ENCODE results near the gene PIP5KL1.

DNA sequence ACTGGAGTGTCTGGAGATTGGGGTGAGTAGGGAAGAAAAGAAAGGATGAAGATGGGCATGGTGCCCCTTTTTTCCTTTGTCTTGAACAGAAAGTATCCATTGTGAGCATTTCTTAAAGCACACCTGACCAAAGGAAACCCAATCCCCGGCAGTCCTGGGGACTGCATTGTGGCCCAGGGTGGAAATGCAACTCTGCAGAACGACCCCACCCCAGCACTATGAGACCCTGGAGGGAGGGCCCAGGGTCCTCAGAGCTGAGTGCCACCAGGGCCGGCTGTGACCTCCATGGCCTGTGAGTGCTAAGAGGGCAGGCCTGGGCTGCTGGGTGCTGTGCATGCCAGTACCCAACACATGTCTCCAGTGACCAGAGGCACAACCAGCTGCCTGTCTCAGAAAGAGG, 31.7 kb upstream of the PIP5KL1 start:
- TF ChIP-seq, protein P1, sequence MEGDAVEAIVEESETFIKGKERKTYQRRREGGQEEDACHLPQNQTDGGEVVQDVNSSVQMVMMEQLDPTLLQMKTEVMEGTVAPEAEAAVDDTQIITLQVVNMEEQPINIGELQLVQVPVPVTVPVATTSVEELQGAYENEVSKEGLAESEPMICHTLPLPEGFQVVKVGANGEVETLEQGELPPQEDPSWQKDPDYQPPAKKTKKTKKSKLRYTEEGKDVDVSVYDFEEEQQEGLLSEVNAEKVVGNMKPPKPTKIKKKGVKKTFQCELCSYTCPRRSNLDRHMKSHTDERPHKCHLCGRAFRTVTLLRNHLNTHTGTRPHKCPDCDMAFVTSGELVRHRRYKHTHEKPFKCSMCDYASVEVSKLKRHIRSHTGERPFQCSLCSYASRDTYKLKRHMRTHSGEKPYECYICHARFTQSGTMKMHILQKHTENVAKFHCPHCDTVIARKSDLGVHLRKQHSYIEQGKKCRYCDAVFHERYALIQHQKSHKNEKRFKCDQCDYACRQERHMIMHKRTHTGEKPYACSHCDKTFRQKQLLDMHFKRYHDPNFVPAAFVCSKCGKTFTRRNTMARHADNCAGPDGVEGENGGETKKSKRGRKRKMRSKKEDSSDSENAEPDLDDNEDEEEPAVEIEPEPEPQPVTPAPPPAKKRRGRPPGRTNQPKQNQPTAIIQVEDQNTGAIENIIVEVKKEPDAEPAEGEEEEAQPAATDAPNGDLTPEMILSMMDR (IDR thresholded peaks at IDR 0.05; ENCODE audit: low read depth, low read length) = no peak
- TF ChIP-seq EZH2phosphoT487 (IDR thresholded peaks at IDR 0.05; ENCODE audit: low read depth) = no peak

Measured in OCI-LY3 (cell line).